ENCODE data around the gene RPN2. TPM values are rescaled to one million over a fixed set of nuclear protein-coding genes. Genes with fewer than 3 reads are reported as not detected.

Gene RPN2
- polyA plus RNA-seq, 1 donor (not counting 4 experiments of a cell fraction or from before 2014, with no cell fraction given) = 220 TPM

DNA sequence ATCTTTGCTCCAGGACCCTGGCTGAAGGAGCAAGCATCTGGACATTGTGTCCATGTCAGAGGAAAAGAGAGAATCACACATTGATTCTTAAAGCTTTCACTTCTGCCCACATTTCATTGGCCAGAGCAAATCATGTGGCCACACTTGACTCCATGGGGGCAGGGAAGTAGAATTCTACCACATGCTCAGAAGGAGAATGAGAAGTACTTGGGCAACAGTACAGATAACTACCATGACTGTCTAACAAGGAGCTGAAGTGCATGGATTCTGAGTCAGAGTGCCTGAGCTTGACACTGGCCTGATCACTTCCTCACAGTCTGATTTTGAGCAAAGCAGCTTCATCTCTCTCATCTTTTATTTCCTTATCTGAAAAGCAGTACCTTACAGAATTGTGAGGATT, 43.9 kb downstream of the RPN2 start:
- peak; percentile 83 for FAIRE-seq
- H3K9me3 ChIP-seq (ENCODE audit: control insufficient read depth, low read depth, low read length) = no peaks in the 10 kb centered on the region
- H3K36me3 ChIP-seq (ENCODE audit: control insufficient read depth in 2 of 2, extremely low read depth in 1 of 2, insufficient read depth in 2 of 2, low read length in 2 of 2) = peaks cover 16 to 52% of the 10 kb centered on the region in 2 experiments
- no peak overlapping the region for H3K9ac ChIP-seq (ENCODE audit: control insufficient read depth, extremely low read depth, insufficient read depth, low read length)
- DNase-seq (ENCODE audit: low read depth, low spot score) = no peak
- no peak overlapping the region for H3K27ac ChIP-seq (ENCODE audit: control insufficient read depth, insufficient read depth, low read length)
- H2AFZ ChIP-seq (ENCODE audit: control insufficient read depth, low read length) = no peak overlapping the region
- no peaks in the 10 kb centered on the region for H3K27me3 ChIP-seq (ENCODE audit: control insufficient read depth, extremely low read depth, insufficient read depth, low read length)
- H4K20me1 ChIP-seq (ENCODE audit: control insufficient read depth, extremely low read depth, insufficient read depth, low read length) = no peaks in the 10 kb centered on the region
- no peak overlapping the region for H3K4me3 ChIP-seq (ENCODE audit: control insufficient read depth in 2 of 3, extremely low read depth in 1 of 3, insufficient read depth in 2 of 3, low read depth in 1 of 3, low read length in 3 of 3)
- dilution Hi-C loops (cut with MboI; ENCODE audit: extremely low pct_ligation_motif_present, low sequenced_read_pairs) = no loop called here
- H3K4me2 ChIP-seq (ENCODE audit: control insufficient read depth, extremely low read depth, insufficient read depth, low read depth, low read length) = no peak overlapping the region
- peaks cover 3% of the 10 kb centered on the region for H3K79me2 ChIP-seq (ENCODE audit: control insufficient read depth, insufficient read depth, low read length)
- H3K4me1 ChIP-seq (ENCODE audit: control insufficient read depth, extremely low read depth, insufficient read depth, low read length) = peaks cover 6% of the 10 kb centered on the region
- H3K9me1 ChIP-seq (ENCODE audit: control insufficient read depth, extremely low read depth, insufficient read depth, low read length) = peaks cover 2% of the 10 kb centered on the region
- no peak for TF ChIP-seq EZH2 (IDR thresholded peaks at IDR 0.05; ENCODE audit: low read length)
- TF ChIP-seq, protein P1, sequence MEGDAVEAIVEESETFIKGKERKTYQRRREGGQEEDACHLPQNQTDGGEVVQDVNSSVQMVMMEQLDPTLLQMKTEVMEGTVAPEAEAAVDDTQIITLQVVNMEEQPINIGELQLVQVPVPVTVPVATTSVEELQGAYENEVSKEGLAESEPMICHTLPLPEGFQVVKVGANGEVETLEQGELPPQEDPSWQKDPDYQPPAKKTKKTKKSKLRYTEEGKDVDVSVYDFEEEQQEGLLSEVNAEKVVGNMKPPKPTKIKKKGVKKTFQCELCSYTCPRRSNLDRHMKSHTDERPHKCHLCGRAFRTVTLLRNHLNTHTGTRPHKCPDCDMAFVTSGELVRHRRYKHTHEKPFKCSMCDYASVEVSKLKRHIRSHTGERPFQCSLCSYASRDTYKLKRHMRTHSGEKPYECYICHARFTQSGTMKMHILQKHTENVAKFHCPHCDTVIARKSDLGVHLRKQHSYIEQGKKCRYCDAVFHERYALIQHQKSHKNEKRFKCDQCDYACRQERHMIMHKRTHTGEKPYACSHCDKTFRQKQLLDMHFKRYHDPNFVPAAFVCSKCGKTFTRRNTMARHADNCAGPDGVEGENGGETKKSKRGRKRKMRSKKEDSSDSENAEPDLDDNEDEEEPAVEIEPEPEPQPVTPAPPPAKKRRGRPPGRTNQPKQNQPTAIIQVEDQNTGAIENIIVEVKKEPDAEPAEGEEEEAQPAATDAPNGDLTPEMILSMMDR (optimal IDR thresholded peaks at IDR 0.05 in 1 of 3, IDR thresholded peaks at IDR 0.05 in 1 of 3, conservative IDR thresholded peaks at IDR 0.05 in 1 of 3; ENCODE audit: extremely low read depth in 1 of 3, insufficient read depth in 2 of 3, low read length in 3 of 3) = no peak

DNA sequence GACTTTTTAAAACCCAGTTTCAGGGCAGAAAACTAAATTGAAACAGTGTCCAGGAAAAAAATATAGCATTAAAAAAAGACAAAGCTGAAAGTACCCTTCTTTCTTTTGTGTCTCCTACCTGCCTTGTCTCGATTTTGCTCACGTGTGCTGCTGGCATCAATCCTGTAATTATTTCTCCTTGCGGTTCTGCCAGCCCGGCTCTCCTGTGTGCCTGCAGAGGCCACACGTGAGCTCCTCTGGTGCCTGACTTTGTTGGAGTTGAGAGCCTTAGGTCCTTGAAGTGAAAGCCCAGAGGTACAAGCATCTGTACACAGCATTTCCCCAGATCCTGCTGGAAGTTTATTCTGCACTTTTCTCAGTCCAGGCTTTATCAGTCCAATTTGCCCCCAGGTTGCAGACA, 46.0 kb downstream of the RPN2 start:
- Histone ChIP-seq H3K4me1 (ENCODE audit: control insufficient read depth, extremely low read depth, insufficient read depth, low read length) (peaks cover 16% of the 10 kb centered on the region), H3K4me3 (ENCODE audit: control insufficient read depth in 2 of 3, extremely low read depth in 1 of 3, insufficient read depth in 2 of 3, low read depth in 1 of 3, low read length in 3 of 3) (no peak overlapping the region), H3K79me2 (ENCODE audit: control insufficient read depth, insufficient read depth, low read length) (peaks cover 1% of the 10 kb centered on the region), H3K4me2 (ENCODE audit: control insufficient read depth, extremely low read depth, insufficient read depth, low read depth, low read length) (no peak overlapping the region), H3K9me1 (ENCODE audit: control insufficient read depth, extremely low read depth, insufficient read depth, low read length) (peaks cover 2% of the 10 kb centered on the region), H2AFZ (ENCODE audit: control insufficient read depth, low read length) (no peak overlapping the region), H3K9ac (ENCODE audit: control insufficient read depth, extremely low read depth, insufficient read depth, low read length) (no peak overlapping the region), H3K27me3 (ENCODE audit: control insufficient read depth, extremely low read depth, insufficient read depth, low read length) (no peaks in the 10 kb centered on the region), H4K20me1 (ENCODE audit: control insufficient read depth, extremely low read depth, insufficient read depth, low read length) (peaks cover 2% of the 10 kb centered on the region), H3K9me3 (ENCODE audit: control insufficient read depth, low read depth, low read length) (no peaks in the 10 kb centered on the region), H3K36me3 (ENCODE audit: control insufficient read depth in 2 of 2, extremely low read depth in 1 of 2, insufficient read depth in 2 of 2, low read length in 2 of 2) (peaks cover 21 to 65% of the 10 kb centered on the region in 2 experiments), H3K27ac (ENCODE audit: control insufficient read depth, insufficient read depth, low read length) (no peak overlapping the region)
- DNase-seq (ENCODE audit: low read depth, low spot score) (no peak), FAIRE-seq (no peak)
- dilution Hi-C loops (cut with MboI; ENCODE audit: extremely low pct_ligation_motif_present, low sequenced_read_pairs) = no loop called here
- no peak for TF ChIP-seq EZH2 (IDR thresholded peaks at IDR 0.05; ENCODE audit: low read length)
- TF ChIP-seq, protein P1 (optimal IDR thresholded peaks at IDR 0.05 in 1 of 3, IDR thresholded peaks at IDR 0.05 in 1 of 3, conservative IDR thresholded peaks at IDR 0.05 in 1 of 3; ENCODE audit: extremely low read depth in 1 of 3, insufficient read depth in 2 of 3, low read length in 3 of 3) = no peak

Data from keratinocyte (primary cell).